K562 (cell line): ENCODE data around the gene LONP1. TPM values are rescaled to one million over a fixed set of nuclear protein-coding genes. Genes with fewer than 3 reads are reported as not detected.

Experiments
- ASH1L ChIP-seq: fragments of 450-650 bp; IDR thresholded peaks from 2 replicates; pipeline ENCODE4 v1.6.1; 2018; ENCODE audit warnings: borderline replicate concordance, mild to moderate bottlenecking, low read depth; ENCODE audit not compliant: partially characterized antibody
- ATF2 ChIP-seq: sonication (generic); formaldehyde crosslinking; IDR thresholded peaks from 2 replicates; pipeline ENCODE4 v1.8.1; 2022; ENCODE audit warnings: missing genetic modification reagents
- ATF4 ChIP-seq: fragments of 450-650 bp; formaldehyde crosslinking; IDR thresholded peaks from 2 replicates; pipeline ENCODE4 v1.4.0; 2022; ENCODE audit warnings: mild to moderate bottlenecking, moderate library complexity
- MECOM ChIP-seq: fragments of 250-450 bp; sonication (Bioruptor Pico); IDR thresholded peaks from 2 replicates; pipeline ENCODE4 v1.8.0; 2022; ENCODE audit warnings: inconsistent platforms
- MEF2A ChIP-seq: IDR thresholded peaks from 2 replicates; pipeline ENCODE4 v1.6.1; 2011; ENCODE audit warnings: low read depth, mild to moderate bottlenecking, low read length, moderate library complexity; ENCODE audit not compliant: control insufficient read depth
- PTTG1 ChIP-seq: fragments of 450-650 bp; IDR thresholded peaks from 2 replicates; pipeline ENCODE4 v1.6.1; 2016; ENCODE audit warnings: low read depth, mild to moderate bottlenecking, missing genetic modification characterization, missing compliant biosample characterization
- RBM15 ChIP-seq: fragments of 200-400 bp; formaldehyde crosslinking; IDR thresholded peaks from 2 replicates; pipeline ENCODE4 v1.6.1; 2018; ENCODE audit warnings: mild to moderate bottlenecking, low read length, moderate library complexity; ENCODE audit not compliant: insufficient read depth
- TFAM ChIP-seq: fragments of 250-450 bp; sonication (Bioruptor Pico); conservative IDR thresholded peaks from 2 replicates; pipeline ENCODE4 v1.5.0; 2021; ENCODE audit warnings: mild to moderate bottlenecking, moderate library complexity
- ZNF436 ChIP-seq: fragments of 250-450, 450-650 bp; sonication (Bioruptor Pico); formaldehyde crosslinking; IDR thresholded peaks from 2 replicates; pipeline ENCODE4 v1.7.0; 2020; ENCODE audit warnings: mild to moderate bottlenecking
- ZNF584 ChIP-seq: fragments of 200-800 bp; sonication (Bioruptor generic); IDR thresholded peaks from 2 replicates; pipeline ENCODE4 v1.6.1; 2016; ENCODE audit warnings: low read depth, mild to moderate bottlenecking, missing genetic modification characterization, missing compliant biosample characterization
- polyA plus RNA-seq, 8 experiments: library from polyadenylated mRNA; depleted of rRNA in 4 of 8; stranded (reverse) in 5 of 8; unstranded in 3 of 8; fragments of >200 nt; fragmentation: Nextera tagmentation in 2 of 8; fragmentation: Illumina TruSeq in 1 of 8; extraction: Ambion mirVana in 2 of 8; extraction: Trizol in 1 of 8; gene quantifications; 2 replicates each; pipeline versions ENCODE4 v1.2.1 to v1.2.3, GENCODE V29; 2011 to 2014; ENCODE audit warnings: inconsistent platforms in 1 of 8, missing spikeins in 1 of 8
- total RNA-seq, 7 experiments: library from RNA; depleted of rRNA in 6 of 7; stranded (reverse); fragments of >200 nt in 6 of 7; fragmentation: Illumina TruSeq in 2 of 7; extraction: Trizol in 2 of 7; gene quantifications; 2 replicates each; pipeline versions ENCODE4 v1.2.1 to v1.2.3, GENCODE V29; 2011 to 2021; ENCODE audit warnings: low replicate concordance in 1 of 7
- TF ChIP-seq, protein P1 (sequence below): sonication (generic); formaldehyde crosslinking; IDR thresholded peaks from 2 replicates; pipeline ENCODE4 v1.8.1; 2023; ENCODE audit warnings: missing genetic modification reagents, mild to moderate bottlenecking, borderline replicate concordance

The LONP1 gene
- total and polyA plus RNA-seq, 9 of the 15 experiments (the other 6 are each of a cell fraction or from before 2014, with no cell fraction given): 1.1 to 238 (median 84.5) TPM

DNA sequence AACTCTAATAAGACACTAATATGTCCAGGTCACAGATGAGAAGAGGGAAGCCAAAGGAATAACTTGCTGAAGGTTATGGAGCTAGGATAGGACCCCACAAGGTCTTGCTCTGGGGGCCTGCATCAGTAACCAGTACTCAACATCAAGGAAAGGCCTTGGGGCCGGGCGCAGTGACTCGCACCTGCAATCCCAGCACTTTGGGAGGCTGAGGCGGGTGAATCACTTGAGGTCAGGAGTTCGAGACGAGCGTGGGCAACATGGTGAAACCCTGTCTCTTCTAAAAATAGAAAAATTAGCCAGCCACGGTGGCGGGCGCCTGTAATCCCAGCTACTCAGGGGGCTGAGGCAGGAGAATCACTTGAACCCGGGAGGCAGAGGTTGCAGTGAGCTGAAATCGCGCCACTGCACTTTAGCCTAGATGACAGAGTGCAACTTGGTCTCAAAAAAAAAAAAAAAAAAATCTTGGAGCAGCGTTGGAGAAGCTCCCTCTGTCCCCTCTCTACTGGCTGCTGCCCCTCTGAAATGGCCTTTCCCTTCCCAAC, 1.8 kb downstream of the LONP1 start (continued):
- TF ChIP-seq ZNF584 (CRISPR knock-in tag) (0 out of 2 replicates have a peak, but pooled peaks have one; percentile 46), TFAM (CRISPR knock-in tag) (no peak), PTTG1 (tag) (no peak), ATF2 (CRISPR knock-in tag) (no peak), RBM15 (no peak), MEF2A (peak; percentile 47; the same call in 1 of the 2 replicates), ZNF436 (CRISPR knock-in tag) (no peak), ASH1L (no peak), MECOM (CRISPR knock-in tag) (no peak), ATF4 (CRISPR knock-in tag) (no peak)
- TF ChIP-seq, protein P1, sequence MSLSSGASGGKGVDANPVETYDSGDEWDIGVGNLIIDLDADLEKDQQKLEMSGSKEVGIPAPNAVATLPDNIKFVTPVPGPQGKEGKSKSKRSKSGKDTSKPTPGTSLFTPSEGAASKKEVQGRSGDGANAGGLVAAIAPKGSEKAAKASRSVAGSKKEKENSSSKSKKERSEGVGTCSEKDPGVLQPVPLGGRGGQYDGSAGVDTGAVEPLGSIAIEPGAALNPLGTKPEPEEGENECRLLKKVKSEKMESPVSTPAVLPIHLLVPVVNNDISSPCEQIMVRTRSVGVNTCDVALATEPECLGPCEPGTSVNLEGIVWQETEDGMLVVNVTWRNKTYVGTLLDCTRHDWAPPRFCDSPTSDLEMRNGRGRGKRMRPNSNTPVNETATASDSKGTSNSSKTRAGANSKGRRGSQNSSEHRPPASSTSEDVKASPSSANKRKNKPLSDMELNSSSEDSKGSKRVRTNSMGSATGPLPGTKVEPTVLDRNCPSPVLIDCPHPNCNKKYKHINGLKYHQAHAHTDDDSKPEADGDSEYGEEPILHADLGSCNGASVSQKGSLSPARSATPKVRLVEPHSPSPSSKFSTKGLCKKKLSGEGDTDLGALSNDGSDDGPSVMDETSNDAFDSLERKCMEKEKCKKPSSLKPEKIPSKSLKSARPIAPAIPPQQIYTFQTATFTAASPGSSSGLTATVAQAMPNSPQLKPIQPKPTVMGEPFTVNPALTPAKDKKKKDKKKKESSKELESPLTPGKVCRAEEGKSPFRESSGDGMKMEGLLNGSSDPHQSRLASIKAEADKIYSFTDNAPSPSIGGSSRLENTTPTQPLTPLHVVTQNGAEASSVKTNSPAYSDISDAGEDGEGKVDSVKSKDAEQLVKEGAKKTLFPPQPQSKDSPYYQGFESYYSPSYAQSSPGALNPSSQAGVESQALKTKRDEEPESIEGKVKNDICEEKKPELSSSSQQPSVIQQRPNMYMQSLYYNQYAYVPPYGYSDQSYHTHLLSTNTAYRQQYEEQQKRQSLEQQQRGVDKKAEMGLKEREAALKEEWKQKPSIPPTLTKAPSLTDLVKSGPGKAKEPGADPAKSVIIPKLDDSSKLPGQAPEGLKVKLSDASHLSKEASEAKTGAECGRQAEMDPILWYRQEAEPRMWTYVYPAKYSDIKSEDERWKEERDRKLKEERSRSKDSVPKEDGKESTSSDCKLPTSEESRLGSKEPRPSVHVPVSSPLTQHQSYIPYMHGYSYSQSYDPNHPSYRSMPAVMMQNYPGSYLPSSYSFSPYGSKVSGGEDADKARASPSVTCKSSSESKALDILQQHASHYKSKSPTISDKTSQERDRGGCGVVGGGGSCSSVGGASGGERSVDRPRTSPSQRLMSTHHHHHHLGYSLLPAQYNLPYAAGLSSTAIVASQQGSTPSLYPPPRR (CRISPR knock-in tag): no peak
